HepG2 (cell line): ENCODE results near the gene CLHC1. TPM values are rescaled to one million over a fixed set of nuclear protein-coding genes. Genes with fewer than 3 reads are reported as not detected.

Experiments used
- ATAC-seq: fragments of 200-7000 bp; cut with Tn5 transposase; 3 replicates; pipeline ENCODE4 v1.9.1; 2020; ENCODE audit warnings: mild to moderate bottlenecking, moderate library complexity
- BruUV-seq: library from RNA; stranded (reverse); fragments of 400-500 nt; replicated peaks from 2 replicates; lab custom pipeline; 2021; lab: Mats Ljungman, UMichigan
- CTCF ChIA-PET: fragments of 300-600 bp; formaldehyde crosslinking; extraction: SDS; loops from one replicate; lab custom pipeline; 2021; ENCODE audit warnings: low total read pairs, inconsistent platforms, low intra/inter-chr PET ratio; lab: Yijun Ruan, JAX
- POLR2A ChIA-PET: fragments of 350-600 bp; sonication (Branson Sonifier 250); formaldehyde crosslinking; loops from one replicate; lab custom pipeline; 2020; ENCODE audit warnings: antibody characterized with exemption, inconsistent platforms; lab: Yijun Ruan, JAX
- DNase-seq: peaks from one replicate; pipeline ENCODE4 v3.0.0-alpha.2; 2015; ENCODE audit warnings: low spot score
- FAIRE-seq: peaks from 3 replicates; lab custom pipeline; 2011; peaks lifted over from hg19 to GRCh38; lab: Jason Lieb, UNC
- H2AFZ ChIP-seq: one replicate; pipeline ENCODE4 v1.6.1; 2011; ENCODE audit warnings: low read length, inconsistent platforms
- H3K27ac ChIP-seq: fragments of 300-600 bp; 3 replicates; pipeline ENCODE4 v1.8.0; 2011; ENCODE audit warnings: mixed run types, mild to moderate bottlenecking, mixed read lengths, low read length, inconsistent platforms; ENCODE audit not compliant: insufficient read depth; ENCODE audit errors: extremely low read length
- H3K27me3 ChIP-seq, 2 experiments: fragments of 200-600 bp in 1 of 2; 2 replicates in 1 of 2; 3 replicates in 1 of 2; pipeline versions ENCODE4 v1.6.0 to v1.8.0; 2011; ENCODE audit warnings: low read length in 2 of 2, mild to moderate bottlenecking in 2 of 2, moderate library complexity in 2 of 2, inconsistent platforms in 1 of 2; ENCODE audit not compliant: insufficient read depth in 2 of 2, control insufficient read depth in 1 of 2
- H3K36me3 ChIP-seq, 2 experiments: fragments of 200-600 bp in 1 of 2; replicated peaks in 1 of 2; 2 replicates in 1 of 2; 3 replicates in 1 of 2; pipeline versions ENCODE4 v1.5.1 to v1.8.0; 2011; ENCODE audit warnings: low read length in 2 of 2, inconsistent platforms in 1 of 2; ENCODE audit not compliant: insufficient read depth in 2 of 2, control insufficient read depth in 1 of 2
- H3K4me1 ChIP-seq: 2 replicates; pipeline ENCODE4 v1.5.1; 2012; ENCODE audit warnings: low read length, inconsistent platforms; ENCODE audit not compliant: insufficient read depth
- H3K4me2 ChIP-seq: 2 replicates; pipeline ENCODE4 v1.6.0; 2011; ENCODE audit warnings: low read depth, low read length, inconsistent platforms
- H3K4me3 ChIP-seq, 3 experiments: fragments of 200-600 bp in 1 of 3; sonication (generic), shearing (Covaris generic) in 1 of 3; replicated peaks in 1 of 3; 2 replicates each; pipeline ENCODE4 v1.5.1; 2011 to 2016; ENCODE audit warnings: low read length in 3 of 3, inconsistent platforms in 2 of 3, low read depth in 2 of 3, mild to moderate bottlenecking in 2 of 3, control low read depth in 1 of 3, mixed read lengths in 1 of 3; ENCODE audit not compliant: insufficient read depth in 1 of 3
- H3K79me2 ChIP-seq: one replicate; pipeline ENCODE4 v1.6.1; 2011; ENCODE audit warnings: low read length, inconsistent platforms; ENCODE audit not compliant: insufficient read depth
- H3K9ac ChIP-seq: 2 replicates; pipeline ENCODE4 v1.6.0; 2011; ENCODE audit warnings: mild to moderate bottlenecking, low read depth, low read length, inconsistent platforms; ENCODE audit not compliant: insufficient read depth
- H3K9me3 ChIP-seq: 2 replicates; pipeline ENCODE4 v1.5.1; 2012; ENCODE audit warnings: mild to moderate bottlenecking, low read length
- H4K20me1 ChIP-seq: 2 replicates; pipeline ENCODE4 v1.6.0; 2011; ENCODE audit warnings: inconsistent platforms, mild to moderate bottlenecking, low read length, moderate library complexity; ENCODE audit not compliant: insufficient read depth
- CHD4 ChIP-seq: fragments of 200-600 bp; sonication (generic); IDR thresholded peaks from 2 replicates; pipeline ENCODE4 v1.7.0; 2017; ENCODE audit warnings: mild to moderate bottlenecking, low read length, borderline replicate concordance
- ELK4 ChIP-seq: sonication (generic); formaldehyde crosslinking; IDR thresholded peaks from 2 replicates; pipeline ENCODE4 v1.9.0; 2021; ENCODE audit warnings: missing genetic modification reagents, borderline replicate concordance
- FOXK2 ChIP-seq: fragments of 450-650 bp; IDR thresholded peaks from 2 replicates; pipeline ENCODE4 v1.6.1; 2016
- PPARG ChIP-seq: conservative IDR thresholded peaks from 2 replicates; pipeline ENCODE4 v1.6.1; 2016; ENCODE audit warnings: missing biosample characterization, missing genetic modification reagents
- SRSF9 ChIP-seq: fragments of 200-400 bp; formaldehyde crosslinking; IDR thresholded peaks from 2 replicates; pipeline ENCODE4 v1.6.1; 2018; ENCODE audit warnings: borderline replicate concordance, mild to moderate bottlenecking, low read depth, low read length; ENCODE audit not compliant: insufficient read depth, poor library complexity, severe bottlenecking
- ZBTB4 ChIP-seq: sonication (generic); formaldehyde crosslinking; IDR thresholded peaks from 2 replicates; pipeline ENCODE4 v1.4.0; 2020; ENCODE audit warnings: missing genetic modification reagents, mild to moderate bottlenecking, borderline replicate concordance
- ZNF275 ChIP-seq: sonication (generic); formaldehyde crosslinking; IDR thresholded peaks from 2 replicates; pipeline ENCODE4 v1.8.0; 2022; ENCODE audit warnings: missing genetic modification reagents, mild to moderate bottlenecking, inconsistent platforms, borderline replicate concordance
- ZNF432 ChIP-seq: sonication (generic); formaldehyde crosslinking; IDR thresholded peaks from 2 replicates; pipeline ENCODE4 v1.5.0; 2020; ENCODE audit warnings: missing genetic modification reagents, mild to moderate bottlenecking, borderline replicate concordance
- ZNF451 ChIP-seq: sonication (generic); formaldehyde crosslinking; IDR thresholded peaks from 2 replicates; pipeline ENCODE4 v1.5.0; 2020; ENCODE audit warnings: mild to moderate bottlenecking, missing genetic modification reagents
- ZNF710 ChIP-seq: sonication (generic); formaldehyde crosslinking; IDR thresholded peaks from 2 replicates; pipeline ENCODE4 v1.5.0; 2020; ENCODE audit warnings: mild to moderate bottlenecking, missing genetic modification reagents, borderline replicate concordance
- ZNF878 ChIP-seq: sonication (generic); formaldehyde crosslinking; IDR thresholded peaks from 2 replicates; pipeline ENCODE4 v1.8.1; 2023; ENCODE audit warnings: mild to moderate bottlenecking, missing genetic modification reagents, moderate library complexity
- WGBS: methylation state at CpG from one replicate; pipeline ENCODE4 v1.1.6; 2017; ENCODE audit warnings: low lambda C conversion rate; 5-methylcytosine and 5-hydroxymethylcytosine counted together
- in situ Hi-C: cut with HindIII; loops from 2 replicates; pipeline ENCODE4 v1.10.0; 2017; ENCODE audit warnings: low pct_unique_long_range_greater_than_20kb; ENCODE audit not compliant: extremely low pct_ligation_motif_present
- intact Hi-C: fragments of 100-400 bp; cut with micrococcal nuclease; formaldehyde crosslinking; loops from one replicate; pipeline ENCODE4 v1.10.0; 2022; ENCODE audit not compliant: unreplicated experiment
- polyA plus RNA-seq, 8 experiments: library from polyadenylated mRNA; depleted of rRNA in 3 of 8; stranded (reverse) in 7 of 8; unstranded in 1 of 8; fragments of >200 nt; fragmentation: Illumina TruSeq in 4 of 8; extraction: Trizol in 4 of 8; gene quantifications; 2 replicates each; pipeline versions ENCODE4 v1.2.1 to v1.2.3, GENCODE V29; 2011 to 2016; ENCODE audit warnings: low read depth in 4 of 8, missing spikeins in 1 of 8, mixed read lengths in 1 of 8; ENCODE audit not compliant: insufficient read depth in 1 of 8
- total RNA-seq, 5 experiments: library from RNA; depleted of rRNA; stranded (reverse); fragments of >200 nt; fragmentation: Illumina TruSeq; extraction: Trizol; gene quantifications; 2 replicates each; pipeline ENCODE4 v1.2.3, GENCODE V29; 2016; ENCODE audit warnings: low read depth in 1 of 5

The CLHC1 gene
- total and polyA plus RNA-seq, 2 of the 13 experiments (the other 11 are each of a cell fraction or from before 2014, with no cell fraction given) = 9.8 to 12.6 TPM

GRCh38 chr2:55157474-55157884 lies 74.6 kb downstream of the CLHC1 start (continued):
- no peak for TF ChIP-seq ZNF710 (CRISPR knock-in tag)
- TF ChIP-seq ZNF275 (CRISPR knock-in tag) = no peak
- no peak for TF ChIP-seq FOXK2
- no peak for TF ChIP-seq ZNF432 (CRISPR knock-in tag)
- TF ChIP-seq CHD4 = no peak
- TF ChIP-seq, all 625 proteins: peak for 0

GRCh38 chr2:55156984-55157383 lies 75.1 kb downstream of the CLHC1 start:
- DNase-seq (no peak), ATAC-seq (no peak), FAIRE-seq (no peak)
- POLR2A ChIA-PET = no interaction called here
- no peak overlapping the region for H3K9ac ChIP-seq
- H3K9me3 ChIP-seq = no peaks in the 10 kb centered on the region
- H3K79me2 ChIP-seq = no peaks in the 10 kb centered on the region
- in situ Hi-C loops (no loop called here), intact Hi-C loops (no loop called here)
- H3K27ac ChIP-seq = no peak overlapping the region
- CTCF ChIA-PET = no interaction called here
- H3K4me1 ChIP-seq = peaks cover 49% of the 10 kb centered on the region
- no peak overlapping the region for H3K4me3 ChIP-seq
- WGBS = 57% methylated on average over 2 of the region's 2 CpGs
- H2AFZ ChIP-seq = no peak overlapping the region
- no peaks in the 10 kb centered on the region for H4K20me1 ChIP-seq
- peaks cover 2 to 61% of the 10 kb centered on the region in 2 experiments; a peak in 4 of 5 replicates for H3K27me3 ChIP-seq
- no peaks in the 10 kb centered on the region for H3K36me3 ChIP-seq
- no peak for TF ChIP-seq SRSF9
- TF ChIP-seq ZNF878 (CRISPR knock-in tag) = no peak
- no peak for TF ChIP-seq ELK4
- no peak for TF ChIP-seq ZBTB4 (CRISPR knock-in tag)
- no peak for TF ChIP-seq PPARG (CRISPR knock-in tag)
- no peak for TF ChIP-seq ZNF451 (CRISPR knock-in tag)
- H3K4me2 ChIP-seq = no peak overlapping the region
- BruUV-seq = no TSS peak
